Adrenal gland (tissue), 12 donors: Measurements from ENCODE around the gene KCNH1. TPM values are rescaled to one million over a fixed set of nuclear protein-coding genes. Genes with fewer than 3 reads are reported as not detected.
"Not testable (repeated sequence)": the region's sequence is repeated elsewhere in the genome, so short reads cannot be mapped to it uniquely, and the experiment has no call there.

Experiments
- DNase-seq, 7 donors: peaks; one replicate each; pipeline ENCODE4 v3.0.0-alpha.2; 2019 to 2020
- H3K27ac ChIP-seq, 5 donors: fragments of 200-600 bp; sonication (generic) in 4 of 5; 1 replicate in 3 of 5; 2 replicates in 2 of 5; pipeline versions ENCODE4 v1.5.1 to v1.8.0; 2016 to 2020; ENCODE audit warnings: mild to moderate bottlenecking in 1 of 5
- H3K27me3 ChIP-seq: fragments of 200-600 bp; 2 replicates; pipeline ENCODE4 v1.8.0; 2021
- H3K36me3 ChIP-seq, 2 donors: fragments of 200-600 bp; replicated peaks in 1 of 2; 1 replicate in 1 of 2; 2 replicates in 1 of 2; pipeline versions ENCODE4 v1.5.1 to v1.8.0; 2018 to 2022
- H3K4me1 ChIP-seq, 2 donors: fragments of 200-600 bp; replicated peaks in 1 of 2; 1 replicate in 1 of 2; 2 replicates in 1 of 2; pipeline versions ENCODE4 v1.5.1 to v1.8.0; 2018 to 2021
- H3K4me3 ChIP-seq, 4 donors: fragments of 200-600 bp; sonication (generic) in 3 of 4; one replicate each; pipeline ENCODE4 v1.5.1; 2016 to 2018
- H3K9me3 ChIP-seq, 3 donors: fragments of 200-600 bp; sonication (generic) in 1 of 3; replicated peaks in 1 of 3; 1 replicate in 2 of 3; 2 replicates in 1 of 3; pipeline versions ENCODE4 v1.5.1 to v1.8.0; 2016 to 2021
- POLR2A ChIP-seq, 2 donors: fragments of 450-650 bp; IDR thresholded peaks; one replicate each; pipeline ENCODE4 v1.6.1; 2017; ENCODE audit warnings: antibody characterized with exemption in 2 of 2, mild to moderate bottlenecking in 2 of 2, moderate library complexity in 1 of 2
- WGBS, 4 donors: extraction: QIAGEN DNeasy Blood & Tissue Kit in 2 of 4; methylation state at CpG; one replicate each; pipeline versions ENCODE4 v1.1.5 to v1.1.7; 2013 to 2017; 5-methylcytosine and 5-hydroxymethylcytosine counted together
- intact Hi-C, 2 donors: fragments of 100-400 bp; cut with DNase I; formaldehyde crosslinking; loops; one replicate each; pipeline versions ENCODE4 v1.14.1 to v1.15.0; 2022 to 2023
- polyA plus RNA-seq, 3 donors: library from polyadenylated mRNA; stranded (reverse); fragments of 200-250 nt in 2 of 3; fragments of 350-450 nt in 1 of 3; fragmentation: Illumina TruSeq in 1 of 3; extraction: RNeasy Lipid Tissue Mini Kit (QIAGEN cat#74804) in 1 of 3; gene quantifications; one replicate each; pipeline ENCODE4 v1.2.3, GENCODE V29; 2013 to 2014
- total RNA-seq, 9 donors: library from RNA; depleted of rRNA in 4 of 9; stranded (reverse); fragments of >200 nt in 4 of 9; fragments of 120-200 nt in 1 of 9; fragmentation: NEBNext Ultra II Directional in 1 of 9; extraction: Animal tissue kit (Norgen Biotek cat#: 25700) in 1 of 9; gene quantifications; one replicate each; pipeline versions ENCODE4 v1.1.0 to v1.2.4, GENCODE V29; 2013 to 2023
- TF ChIP-seq, protein P1 (sequence below), 6 experiments: fragments of 450-650 bp in 4 of 6; fragments of 200-600 bp in 2 of 6; sonication (generic) in 1 of 6; IDR thresholded peaks; 1 replicate in 5 of 6; 2 replicates in 1 of 6; pipeline versions ENCODE4 v1.5.1 to v1.8.0; 2016 to 2021; ENCODE audit warnings: antibody characterized with exemption in 6 of 6, mild to moderate bottlenecking in 2 of 6, moderate library complexity in 1 of 6
- donor health status: healthy with polysubstance abuse.
- donor health status: Bipolar disorder and iron deficiency.
- donor health status: DM: yes; HTN: yes; CAD: no.
- donor health status: DM: no; HTN: no; CAD: no.
- donor health status: DM: no; HTN: no; CAD: no.
- donor health status: DM: yes; HTN: yes; CAD: no.

The KCNH1 gene
- total and polyA plus RNA-seq, 12 donors, result 0.15 to 2.2 (median 0.73) TPM; not detected in 4

DNA sequence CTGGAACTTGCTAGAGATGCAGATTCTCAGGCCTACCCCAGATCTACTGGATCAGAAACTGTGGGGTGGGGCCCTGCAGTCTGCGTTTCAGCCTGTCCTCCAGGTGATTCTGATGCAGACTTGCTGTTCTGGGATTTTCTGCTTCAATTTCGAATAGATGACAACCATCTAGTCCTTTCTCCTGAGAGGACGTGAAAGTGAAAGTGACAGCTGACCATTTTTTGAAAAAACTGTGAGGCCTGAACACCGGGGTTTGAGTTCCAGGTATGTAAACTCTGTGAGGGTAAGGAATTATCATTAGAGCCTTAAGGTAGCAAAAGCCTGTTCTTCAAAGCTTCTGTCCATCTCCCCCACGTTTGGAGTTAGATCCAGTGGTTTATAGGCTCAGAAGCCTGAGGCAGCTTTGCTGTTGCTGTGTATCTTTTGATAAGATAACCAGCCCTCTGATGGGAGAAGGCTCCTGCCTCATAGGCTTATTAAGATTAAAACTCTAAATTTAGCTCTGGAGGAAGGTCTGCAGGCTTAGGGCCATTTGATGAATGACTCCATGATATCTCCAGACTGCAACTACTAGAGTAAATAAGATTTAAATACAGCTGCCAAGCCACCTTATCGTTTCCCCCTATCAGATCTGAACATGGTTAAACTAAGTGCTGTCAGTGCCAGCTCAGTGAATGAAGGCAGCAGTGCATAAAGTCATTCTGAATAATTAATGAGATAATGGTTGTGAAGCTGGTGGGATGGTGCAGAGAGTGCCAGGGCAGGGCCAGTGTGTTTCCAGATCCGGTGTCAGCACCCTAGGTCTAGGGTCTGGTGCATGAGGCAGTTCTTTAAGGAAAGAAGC lies 470.0 kb downstream of the KCNH1 start:
- 52 to 58% (median 55%) methylated on average over 6 to 7 of the region's 7 CpGs for WGBS, 4 donors
- Histone ChIP-seq H3K4me1 (no peaks in the 10 kb centered on the region), H3K27ac (no peak overlapping the region), H3K27me3 (no peaks in the 10 kb centered on the region), H3K36me3 (no peaks in the 10 kb centered on the region), H3K4me3 (no peak overlapping the region), H3K9me3 (no peaks in the 10 kb centered on the region)
- intact Hi-C loops, result no loop called here
- no peak for DNase-seq
- no peak for TF ChIP-seq POLR2A (IDR thresholded peaks at IDR 0.05)
- TF ChIP-seq, protein P1, sequence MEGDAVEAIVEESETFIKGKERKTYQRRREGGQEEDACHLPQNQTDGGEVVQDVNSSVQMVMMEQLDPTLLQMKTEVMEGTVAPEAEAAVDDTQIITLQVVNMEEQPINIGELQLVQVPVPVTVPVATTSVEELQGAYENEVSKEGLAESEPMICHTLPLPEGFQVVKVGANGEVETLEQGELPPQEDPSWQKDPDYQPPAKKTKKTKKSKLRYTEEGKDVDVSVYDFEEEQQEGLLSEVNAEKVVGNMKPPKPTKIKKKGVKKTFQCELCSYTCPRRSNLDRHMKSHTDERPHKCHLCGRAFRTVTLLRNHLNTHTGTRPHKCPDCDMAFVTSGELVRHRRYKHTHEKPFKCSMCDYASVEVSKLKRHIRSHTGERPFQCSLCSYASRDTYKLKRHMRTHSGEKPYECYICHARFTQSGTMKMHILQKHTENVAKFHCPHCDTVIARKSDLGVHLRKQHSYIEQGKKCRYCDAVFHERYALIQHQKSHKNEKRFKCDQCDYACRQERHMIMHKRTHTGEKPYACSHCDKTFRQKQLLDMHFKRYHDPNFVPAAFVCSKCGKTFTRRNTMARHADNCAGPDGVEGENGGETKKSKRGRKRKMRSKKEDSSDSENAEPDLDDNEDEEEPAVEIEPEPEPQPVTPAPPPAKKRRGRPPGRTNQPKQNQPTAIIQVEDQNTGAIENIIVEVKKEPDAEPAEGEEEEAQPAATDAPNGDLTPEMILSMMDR (IDR thresholded peaks at IDR 0.05), result no peak

DNA sequence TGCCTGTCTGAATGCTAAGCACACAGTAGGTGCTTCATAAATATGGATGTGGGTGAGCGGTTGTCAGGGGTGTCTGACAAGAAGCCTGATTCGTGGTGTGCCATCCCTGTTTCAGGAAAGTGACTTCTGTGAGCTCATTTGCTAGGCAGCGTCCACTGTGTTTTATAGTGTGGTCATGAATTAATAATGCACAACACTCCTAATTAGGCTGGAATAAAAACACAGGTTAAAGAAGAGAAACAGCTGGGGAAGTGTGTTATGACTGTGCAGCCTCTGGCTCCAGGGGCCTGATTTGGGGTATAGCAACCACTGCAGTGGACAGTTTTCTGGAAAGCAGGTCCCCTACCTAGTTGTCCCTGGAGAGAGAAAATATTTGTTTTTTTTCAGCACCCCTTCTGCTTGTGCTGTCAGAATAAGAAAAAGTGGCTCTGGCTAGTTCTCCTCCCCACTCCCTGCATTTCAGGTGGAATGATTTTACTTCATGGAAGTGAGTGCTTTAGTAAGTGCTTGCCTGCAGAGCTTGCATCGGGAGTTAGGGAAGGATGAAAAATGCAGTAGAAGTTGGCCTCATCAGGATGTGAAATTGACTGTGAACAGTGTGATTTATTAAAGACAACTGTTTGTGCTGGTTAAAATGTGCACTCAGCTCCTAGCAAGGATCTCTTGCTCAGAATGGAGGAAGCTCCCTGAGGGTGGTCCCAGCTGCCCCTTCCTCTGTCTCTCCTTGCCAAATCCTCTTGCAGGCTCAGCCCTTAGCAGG lies 471.5 kb downstream of the KCNH1 start:
- intact Hi-C loops, result no loop called here
- TF ChIP-seq, protein P1 (IDR thresholded peaks at IDR 0.05), result no peak
- no peak for TF ChIP-seq POLR2A (IDR thresholded peaks at IDR 0.05)
- WGBS, 4 donors, result 80 to 86% (median 84%) methylated on average over 4 of the region's 4 CpGs

DNA sequence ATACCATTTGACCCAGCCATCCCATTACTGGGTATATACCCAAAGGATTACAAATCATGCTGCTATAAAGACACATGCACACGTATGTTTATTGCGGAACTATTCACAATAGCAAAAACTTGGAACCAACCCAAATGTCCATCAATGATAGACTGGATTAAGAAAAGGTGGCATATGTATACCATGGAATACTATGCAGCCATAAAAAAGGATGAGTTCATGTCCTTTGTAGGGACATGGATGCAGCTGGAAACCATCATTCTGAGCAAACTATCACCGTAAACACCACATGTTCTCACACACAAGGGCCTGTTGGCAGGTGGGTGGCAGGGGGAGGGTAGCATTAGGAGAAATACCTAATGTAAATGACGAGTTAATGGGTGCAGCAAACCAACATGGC lies 472.4 kb downstream of the KCNH1 start:
- 93 to 98% (median 95%) methylated on average over 4 of the region's 4 CpGs for WGBS, 4 donors
- H3K36me3 ChIP-seq, H3K27me3 ChIP-seq, H3K4me3 ChIP-seq, H3K9me3 ChIP-seq, H3K4me1 ChIP-seq, intact Hi-C loops, DNase-seq, H3K27ac ChIP-seq: not testable (repeated sequence)

More for the DNA sequence above, 471.5 kb downstream of the KCNH1 start:
- no peaks in the 10 kb centered on the region for H3K9me3 ChIP-seq
- H3K27me3 ChIP-seq, result no peaks in the 10 kb centered on the region
- no peaks in the 10 kb centered on the region for H3K4me1 ChIP-seq
- no peaks in the 10 kb centered on the region for H3K36me3 ChIP-seq
- DNase-seq, result no peak
- H3K4me3 ChIP-seq, result no peak overlapping the region
- H3K27ac ChIP-seq, result no peak overlapping the region

DNA sequence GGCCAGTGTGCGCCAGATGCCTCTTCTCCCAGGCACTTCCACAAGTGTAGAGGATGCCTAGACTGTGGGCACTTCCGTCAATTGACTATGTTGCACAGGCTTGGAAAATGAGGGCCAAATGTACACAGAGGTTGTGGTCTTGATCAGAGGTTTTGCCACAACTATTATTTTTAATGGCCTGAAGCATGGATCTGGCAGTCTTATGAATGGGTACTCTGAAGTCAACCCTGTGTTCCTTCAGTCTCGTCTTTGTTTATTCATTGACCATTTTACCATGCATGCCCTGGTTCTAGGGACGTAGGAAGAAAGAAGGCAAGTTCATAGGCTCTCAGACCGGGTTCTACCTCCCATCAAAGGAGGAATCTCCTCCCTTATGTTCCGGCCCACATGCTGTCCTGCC lies 476.1 kb downstream of the KCNH1 start:
- 87 to 95% (median 89%) methylated on average over 6 of the region's 6 CpGs for WGBS, 4 donors
- intact Hi-C loops, result no loop called here
- no peaks in the 10 kb centered on the region for H3K36me3 ChIP-seq
- H3K27ac ChIP-seq, result no peak overlapping the region
- H3K4me1 ChIP-seq, result no peaks in the 10 kb centered on the region
- no peaks in the 10 kb centered on the region for H3K9me3 ChIP-seq
- no peak overlapping the region for H3K4me3 ChIP-seq
- DNase-seq, result no peak
- no peaks in the 10 kb centered on the region for H3K27me3 ChIP-seq
- TF ChIP-seq, protein P1 (IDR thresholded peaks at IDR 0.05), result no peak
- TF ChIP-seq POLR2A (IDR thresholded peaks at IDR 0.05), result no peak
